HG02938 (cell line): ENCODE data around the gene CCDC178.
"Not testable (repeated sequence)": the region's sequence is repeated elsewhere in the genome, so short reads cannot be mapped to it uniquely, and the experiment has no call there.

ENCODE experiments used
- ATAC-seq: cut with Tn5 transposase; IDR thresholded peaks from one replicate; pipeline ENCODE4 v1.9.1; 2021; ENCODE audit warnings: mild to moderate bottlenecking, moderate library complexity; ENCODE audit not compliant: unreplicated experiment

Gene CCDC178

GRCh38 chr18:33239298-33239697 is 201.2 kb downstream of the CCDC178 start:
- ATAC-seq = peak; percentile 87

GRCh38 chr18:33232318-33232626 is 208.2 kb downstream of the CCDC178 start:
- no peak for ATAC-seq

- peak; percentile 90 for ATAC-seq
Measured at GRCh38 chr18:33231474-33232317, 208.8 kb downstream of the CCDC178 start.

- ATAC-seq = no peak
Measured at GRCh38 chr18:33212363-33212762, 228.2 kb downstream of the CCDC178 start.

GRCh38 chr18:33210575-33211189 is 229.8 kb downstream of the CCDC178 start:
- peak; percentile 54 for ATAC-seq

GRCh38 chr18:33205777-33206176 is 234.7 kb downstream of the CCDC178 start:
- ATAC-seq = no peak

- no peak for ATAC-seq
Measured at GRCh38 chr18:33201509-33201926, 239.0 kb downstream of the CCDC178 start.

GRCh38 chr18:33195795-33196194 is 244.7 kb downstream of the CCDC178 start:
- no peak for ATAC-seq

GRCh38 chr18:33194793-33195192 is 245.7 kb downstream of the CCDC178 start:
- no peak for ATAC-seq

- no peak for ATAC-seq
Measured at GRCh38 chr18:33184958-33185357, 255.6 kb downstream of the CCDC178 start.

- ATAC-seq = no peak
Measured at GRCh38 chr18:33184175-33184574, 256.3 kb downstream of the CCDC178 start.

GRCh38 chr18:33183136-33183535 is 257.4 kb downstream of the CCDC178 start:
- ATAC-seq = no peak

- ATAC-seq = no peak
Measured at GRCh38 chr18:33181016-33181415, 259.5 kb downstream of the CCDC178 start.

GRCh38 chr18:33169218-33169617 is 271.3 kb downstream of the CCDC178 start:
- no peak for ATAC-seq

- ATAC-seq = not testable (repeated sequence)
Measured at GRCh38 chr18:33164121-33164520, 276.4 kb downstream of the CCDC178 start.

GRCh38 chr18:33161131-33161530 is 279.4 kb downstream of the CCDC178 start:
- ATAC-seq = no peak

- ATAC-seq = no peak
Measured at GRCh38 chr18:33159151-33159550, 281.4 kb downstream of the CCDC178 start.

GRCh38 chr18:33157893-33158292 is 282.6 kb downstream of the CCDC178 start:
- ATAC-seq = no peak

GRCh38 chr18:33156906-33157470 is 283.5 kb downstream of the CCDC178 start:
- no peak for ATAC-seq

GRCh38 chr18:33154049-33154448 is 286.5 kb downstream of the CCDC178 start:
- no peak for ATAC-seq

- no peak for ATAC-seq
Measured at GRCh38 chr18:33152376-33152775, 288.1 kb downstream of the CCDC178 start.

- ATAC-seq = not testable (repeated sequence)
Measured at GRCh38 chr18:33147811-33148210, 292.7 kb downstream of the CCDC178 start.
